ENCODE data around the gene NHLRC2.

The NHLRC2 gene

DNA sequence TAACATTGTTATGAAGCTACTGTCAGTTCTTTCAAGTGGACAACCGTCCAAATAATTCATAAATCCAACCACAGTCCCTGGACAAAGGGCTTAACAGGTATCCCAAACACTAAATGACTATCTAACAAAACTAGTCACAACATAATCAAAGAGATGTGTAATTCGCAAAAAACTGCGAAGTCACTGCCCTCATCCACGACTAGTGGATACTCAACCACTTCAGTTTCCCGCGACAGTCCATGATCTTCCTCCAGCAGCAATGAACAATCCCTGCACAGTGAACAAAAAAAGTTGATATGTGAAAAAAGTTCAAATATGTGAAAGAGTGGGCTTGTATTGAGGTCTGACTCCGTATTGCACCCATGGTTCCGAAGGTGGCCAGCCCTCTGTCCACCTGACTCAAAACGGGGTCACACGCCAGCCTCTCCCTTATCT, 866 bp upstream of the NHLRC2 start:
- Histone ChIP-seq H3K4me2 (ENCODE audit: low read length) (peak overlapping the region; percentile 71), H2AFZ (peak overlapping the region; percentile 86), H3K9me3 (ENCODE audit: control insufficient read depth, low read length) (no peaks in the 10 kb centered on the region), H3K4me3 (ENCODE audit: low read depth, low read length) (peak overlapping the region; percentile 84), H3K36me3 (ENCODE audit: control insufficient read depth, insufficient read depth, low read length) (no peaks in the 10 kb centered on the region), H3K27me3 (ENCODE audit: control insufficient read depth, insufficient read depth, low read length) (no peaks in the 10 kb centered on the region), H3K27ac (peak overlapping the region; percentile 82), H3K4me1 (peaks cover 12% of the 10 kb centered on the region), H3K79me2 (peaks cover 16% of the 10 kb centered on the region), H3K9ac (no peak overlapping the region)
- TF ChIP-seq, protein P1, sequence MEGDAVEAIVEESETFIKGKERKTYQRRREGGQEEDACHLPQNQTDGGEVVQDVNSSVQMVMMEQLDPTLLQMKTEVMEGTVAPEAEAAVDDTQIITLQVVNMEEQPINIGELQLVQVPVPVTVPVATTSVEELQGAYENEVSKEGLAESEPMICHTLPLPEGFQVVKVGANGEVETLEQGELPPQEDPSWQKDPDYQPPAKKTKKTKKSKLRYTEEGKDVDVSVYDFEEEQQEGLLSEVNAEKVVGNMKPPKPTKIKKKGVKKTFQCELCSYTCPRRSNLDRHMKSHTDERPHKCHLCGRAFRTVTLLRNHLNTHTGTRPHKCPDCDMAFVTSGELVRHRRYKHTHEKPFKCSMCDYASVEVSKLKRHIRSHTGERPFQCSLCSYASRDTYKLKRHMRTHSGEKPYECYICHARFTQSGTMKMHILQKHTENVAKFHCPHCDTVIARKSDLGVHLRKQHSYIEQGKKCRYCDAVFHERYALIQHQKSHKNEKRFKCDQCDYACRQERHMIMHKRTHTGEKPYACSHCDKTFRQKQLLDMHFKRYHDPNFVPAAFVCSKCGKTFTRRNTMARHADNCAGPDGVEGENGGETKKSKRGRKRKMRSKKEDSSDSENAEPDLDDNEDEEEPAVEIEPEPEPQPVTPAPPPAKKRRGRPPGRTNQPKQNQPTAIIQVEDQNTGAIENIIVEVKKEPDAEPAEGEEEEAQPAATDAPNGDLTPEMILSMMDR (IDR thresholded peaks at IDR 0.05) = no peak

- Histone ChIP-seq H3K9ac (peak overlapping the region; percentile 39), H3K4me1 (peaks cover 12% of the 10 kb centered on the region), H3K4me2 (ENCODE audit: low read length) (peak overlapping the region; percentile 71)
These were observed 514 bp downstream of the NHLRC2 start for GRCh38 chr10:113854761-113855588.

DNA sequence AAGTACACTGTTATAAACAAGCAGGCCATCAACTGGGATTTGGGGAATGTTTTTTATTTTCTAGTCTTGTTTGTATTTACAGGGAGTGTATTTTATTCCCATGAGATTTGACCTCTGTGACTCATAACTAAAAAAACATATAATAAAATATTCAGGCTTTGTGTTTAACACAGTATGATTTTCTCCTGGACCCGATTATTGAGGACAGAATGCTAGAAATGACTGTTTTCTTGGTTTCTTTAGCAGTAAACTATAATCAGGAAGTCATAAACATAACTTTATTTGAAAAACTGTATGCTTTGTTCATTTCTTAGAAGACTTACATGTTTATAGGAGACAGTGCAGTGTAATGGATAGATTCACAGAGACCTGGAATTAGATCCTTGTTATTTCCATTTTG, 2.1 kb downstream of the NHLRC2 start:
- H2AFZ ChIP-seq = no peak overlapping the region
- H3K27me3 ChIP-seq (ENCODE audit: control insufficient read depth, insufficient read depth, low read length) = no peaks in the 10 kb centered on the region
- H3K27ac ChIP-seq = no peak overlapping the region
- no peaks in the 10 kb centered on the region for H3K36me3 ChIP-seq (ENCODE audit: control insufficient read depth, insufficient read depth, low read length)
- H3K4me2 ChIP-seq (ENCODE audit: low read length) = peak overlapping the region; percentile 71
- no peak overlapping the region for H3K4me3 ChIP-seq (ENCODE audit: low read depth, low read length)
- no peak overlapping the region for H3K9ac ChIP-seq
- H3K4me1 ChIP-seq = peaks cover 12% of the 10 kb centered on the region
- peaks cover 16% of the 10 kb centered on the region for H3K79me2 ChIP-seq
- no peaks in the 10 kb centered on the region for H3K9me3 ChIP-seq (ENCODE audit: control insufficient read depth, low read length)
- TF ChIP-seq, protein P1 (IDR thresholded peaks at IDR 0.05) = no peak

More at GRCh38 chr10:113854761-113855588, 514 bp downstream of the NHLRC2 start:
- Histone ChIP-seq H3K27ac (peak overlapping the region; percentile 82), H3K27me3 (ENCODE audit: control insufficient read depth, insufficient read depth, low read length) (no peaks in the 10 kb centered on the region), H3K9me3 (ENCODE audit: control insufficient read depth, low read length) (no peaks in the 10 kb centered on the region), H2AFZ (peak overlapping the region; percentile 86), H3K4me3 (ENCODE audit: low read depth, low read length) (peak overlapping the region; percentile 84), H3K79me2 (peaks cover 16% of the 10 kb centered on the region), H3K36me3 (ENCODE audit: control insufficient read depth, insufficient read depth, low read length) (no peaks in the 10 kb centered on the region)
- TF ChIP-seq, protein P1 (IDR thresholded peaks at IDR 0.05) = no peak

- no peak overlapping the region for H3K4me2 ChIP-seq (ENCODE audit: low read length)
- peaks cover 12% of the 10 kb centered on the region for H3K4me1 ChIP-seq
- H3K27ac ChIP-seq = no peak overlapping the region
- H3K36me3 ChIP-seq (ENCODE audit: control insufficient read depth, insufficient read depth, low read length) = no peaks in the 10 kb centered on the region
- no peak overlapping the region for H3K4me3 ChIP-seq (ENCODE audit: low read depth, low read length)
- no peak overlapping the region for H2AFZ ChIP-seq
- TF ChIP-seq, protein P1 (IDR thresholded peaks at IDR 0.05) = no peak
- no peaks in the 10 kb centered on the region for H3K9me3 ChIP-seq (ENCODE audit: control insufficient read depth, low read length)
- peaks cover 16% of the 10 kb centered on the region for H3K79me2 ChIP-seq
- no peaks in the 10 kb centered on the region for H3K27me3 ChIP-seq (ENCODE audit: control insufficient read depth, insufficient read depth, low read length)
- no peak overlapping the region for H3K9ac ChIP-seq
These were observed 2.7 kb downstream of the NHLRC2 start for GRCh38 chr10:113857210-113857609.
